HepG2 (cell line): Measurements from ENCODE around the gene GPR6. TPM values are rescaled to one million over a fixed set of nuclear protein-coding genes. Genes with fewer than 3 reads are reported as not detected.

Experiments
- ATAC-seq: fragments of 200-7000 bp; cut with Tn5 transposase; 3 replicates; pipeline ENCODE4 v1.9.1; 2020; ENCODE audit warnings: mild to moderate bottlenecking, moderate library complexity
- BruUV-seq: library from RNA; stranded (reverse); fragments of 400-500 nt; replicated peaks from 2 replicates; lab custom pipeline; 2021; lab: Mats Ljungman, UMichigan
- CTCF ChIA-PET: fragments of 300-600 bp; formaldehyde crosslinking; extraction: SDS; loops from one replicate; lab custom pipeline; 2021; ENCODE audit warnings: low total read pairs, inconsistent platforms, low intra/inter-chr PET ratio; lab: Yijun Ruan, JAX
- POLR2A ChIA-PET: fragments of 350-600 bp; sonication (Branson Sonifier 250); formaldehyde crosslinking; loops from one replicate; lab custom pipeline; 2020; ENCODE audit warnings: antibody characterized with exemption, inconsistent platforms; lab: Yijun Ruan, JAX
- DNase-seq: peaks from one replicate; pipeline ENCODE4 v3.0.0-alpha.2; 2015; ENCODE audit warnings: low spot score
- FAIRE-seq: peaks from 3 replicates; lab custom pipeline; 2011; peaks lifted over from hg19 to GRCh38; lab: Jason Lieb, UNC
- H2AFZ ChIP-seq: one replicate; pipeline ENCODE4 v1.6.1; 2011; ENCODE audit warnings: low read length, inconsistent platforms
- H3K27ac ChIP-seq: fragments of 300-600 bp; 3 replicates; pipeline ENCODE4 v1.8.0; 2011; ENCODE audit warnings: mixed run types, mild to moderate bottlenecking, mixed read lengths, low read length, inconsistent platforms; ENCODE audit not compliant: insufficient read depth; ENCODE audit errors: extremely low read length
- H3K27me3 ChIP-seq, 2 experiments: fragments of 200-600 bp in 1 of 2; 2 replicates in 1 of 2; 3 replicates in 1 of 2; pipeline versions ENCODE4 v1.6.0 to v1.8.0; 2011; ENCODE audit warnings: low read length in 2 of 2, mild to moderate bottlenecking in 2 of 2, moderate library complexity in 2 of 2, inconsistent platforms in 1 of 2; ENCODE audit not compliant: insufficient read depth in 2 of 2, control insufficient read depth in 1 of 2
- H3K36me3 ChIP-seq, 2 experiments: fragments of 200-600 bp in 1 of 2; replicated peaks in 1 of 2; 2 replicates in 1 of 2; 3 replicates in 1 of 2; pipeline versions ENCODE4 v1.5.1 to v1.8.0; 2011; ENCODE audit warnings: low read length in 2 of 2, inconsistent platforms in 1 of 2; ENCODE audit not compliant: insufficient read depth in 2 of 2, control insufficient read depth in 1 of 2
- H3K4me1 ChIP-seq: 2 replicates; pipeline ENCODE4 v1.5.1; 2012; ENCODE audit warnings: low read length, inconsistent platforms; ENCODE audit not compliant: insufficient read depth
- H3K4me2 ChIP-seq: 2 replicates; pipeline ENCODE4 v1.6.0; 2011; ENCODE audit warnings: low read depth, low read length, inconsistent platforms
- H3K4me3 ChIP-seq, 3 experiments: fragments of 200-600 bp in 1 of 3; sonication (generic), shearing (Covaris generic) in 1 of 3; replicated peaks in 1 of 3; 2 replicates each; pipeline ENCODE4 v1.5.1; 2011 to 2016; ENCODE audit warnings: low read length in 3 of 3, inconsistent platforms in 2 of 3, low read depth in 2 of 3, mild to moderate bottlenecking in 2 of 3, control low read depth in 1 of 3, mixed read lengths in 1 of 3; ENCODE audit not compliant: insufficient read depth in 1 of 3
- H3K79me2 ChIP-seq: one replicate; pipeline ENCODE4 v1.6.1; 2011; ENCODE audit warnings: low read length, inconsistent platforms; ENCODE audit not compliant: insufficient read depth
- H3K9ac ChIP-seq: 2 replicates; pipeline ENCODE4 v1.6.0; 2011; ENCODE audit warnings: mild to moderate bottlenecking, low read depth, low read length, inconsistent platforms; ENCODE audit not compliant: insufficient read depth
- H3K9me3 ChIP-seq: 2 replicates; pipeline ENCODE4 v1.5.1; 2012; ENCODE audit warnings: mild to moderate bottlenecking, low read length
- H4K20me1 ChIP-seq: 2 replicates; pipeline ENCODE4 v1.6.0; 2011; ENCODE audit warnings: inconsistent platforms, mild to moderate bottlenecking, low read length, moderate library complexity; ENCODE audit not compliant: insufficient read depth
- FOXK1 ChIP-seq: sonication (generic); formaldehyde crosslinking; IDR thresholded peaks from 2 replicates; pipeline ENCODE4 v1.4.0; 2020; ENCODE audit warnings: low read depth, missing genetic modification reagents, borderline replicate concordance
- FUBP1 ChIP-seq: sonication (generic); formaldehyde crosslinking; IDR thresholded peaks from 2 replicates; pipeline ENCODE4 v1.5.1; 2020; ENCODE audit warnings: missing genetic modification reagents, mild to moderate bottlenecking, borderline replicate concordance
- MED8 ChIP-seq: sonication (generic); formaldehyde crosslinking; IDR thresholded peaks from 2 replicates; pipeline ENCODE4 v1.8.1; 2023; ENCODE audit warnings: mild to moderate bottlenecking, missing genetic modification reagents; ENCODE audit not compliant: insufficient replicate concordance
- NR3C1 ChIP-seq: sonication (generic); formaldehyde crosslinking; IDR thresholded peaks from 2 replicates; pipeline ENCODE4 v1.4.0; 2020; ENCODE audit warnings: missing genetic modification reagents
- THAP8 ChIP-seq: sonication (generic); formaldehyde crosslinking; IDR thresholded peaks from 2 replicates; pipeline ENCODE4 v1.5.1; 2020; ENCODE audit warnings: missing genetic modification reagents, mild to moderate bottlenecking, borderline replicate concordance
- ZMYM3 ChIP-seq: sonication (generic); formaldehyde crosslinking; IDR thresholded peaks from 2 replicates; pipeline ENCODE4 v1.5.1; 2020; ENCODE audit warnings: mild to moderate bottlenecking, missing genetic modification reagents
- ZNF101 ChIP-seq: sonication (generic); formaldehyde crosslinking; IDR thresholded peaks from 2 replicates; pipeline ENCODE4 v1.4.0; 2020; ENCODE audit warnings: mild to moderate bottlenecking, low read depth, missing genetic modification reagents, borderline replicate concordance
- WGBS: methylation state at CpG from one replicate; pipeline ENCODE4 v1.1.6; 2017; ENCODE audit warnings: low lambda C conversion rate; 5-methylcytosine and 5-hydroxymethylcytosine counted together
- in situ Hi-C: cut with HindIII; loops from 2 replicates; pipeline ENCODE4 v1.10.0; 2017; ENCODE audit warnings: low pct_unique_long_range_greater_than_20kb; ENCODE audit not compliant: extremely low pct_ligation_motif_present
- intact Hi-C: fragments of 100-400 bp; cut with micrococcal nuclease; formaldehyde crosslinking; loops from one replicate; pipeline ENCODE4 v1.10.0; 2022; ENCODE audit not compliant: unreplicated experiment
- polyA plus RNA-seq, 8 experiments: library from polyadenylated mRNA; depleted of rRNA in 3 of 8; stranded (reverse) in 7 of 8; unstranded in 1 of 8; fragments of >200 nt; fragmentation: Illumina TruSeq in 4 of 8; extraction: Trizol in 4 of 8; gene quantifications; 2 replicates each; pipeline versions ENCODE4 v1.2.1 to v1.2.3, GENCODE V29; 2011 to 2016; ENCODE audit warnings: low read depth in 4 of 8, missing spikeins in 1 of 8, mixed read lengths in 1 of 8; ENCODE audit not compliant: insufficient read depth in 1 of 8
- total RNA-seq, 5 experiments: library from RNA; depleted of rRNA; stranded (reverse); fragments of >200 nt; fragmentation: Illumina TruSeq; extraction: Trizol; gene quantifications; 2 replicates each; pipeline ENCODE4 v1.2.3, GENCODE V29; 2016; ENCODE audit warnings: low read depth in 1 of 5

The GPR6 gene
- total and polyA plus RNA-seq, 2 of the 13 experiments (the other 11 are each of a cell fraction or from before 2014, with no cell fraction given): not detected

DNA sequence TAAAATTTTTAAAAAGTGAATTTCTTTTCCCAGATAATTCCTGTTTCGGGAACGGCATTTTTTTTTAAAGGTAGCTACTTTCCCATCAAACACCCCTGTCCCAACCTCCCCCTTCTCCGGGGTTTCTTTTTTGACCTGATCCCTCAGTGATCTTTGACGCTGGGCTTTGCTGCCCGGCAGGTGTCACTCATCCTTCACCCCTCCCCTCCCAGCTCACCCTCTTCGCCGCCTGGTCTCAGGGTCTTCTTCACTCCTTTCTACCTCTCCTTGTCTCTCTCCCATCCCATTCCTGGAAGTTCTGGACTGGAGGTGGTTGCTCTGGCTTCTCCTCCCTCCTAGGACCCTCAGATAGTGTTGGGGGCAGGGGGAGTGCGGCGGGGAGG lies 329 bp upstream of the GPR6 start:
- no peak overlapping the region for H2AFZ ChIP-seq
- BruUV-seq: no TSS peak
- in situ Hi-C loops (no loop called here), intact Hi-C loops (no loop called here)
- CTCF ChIA-PET: no interaction called here
- no peak overlapping the region for H3K9ac ChIP-seq
- H3K27ac ChIP-seq: no peak overlapping the region
- H3K36me3 ChIP-seq: no peaks in the 10 kb centered on the region
- no peaks in the 10 kb centered on the region for H3K4me1 ChIP-seq
- no peaks in the 10 kb centered on the region for H3K9me3 ChIP-seq
- no peak overlapping the region for H3K4me2 ChIP-seq
- POLR2A ChIA-PET: no interaction called here
- no peak for FAIRE-seq
- H3K4me3 ChIP-seq: no peak overlapping the region
- H3K27me3 ChIP-seq: no peaks in the 10 kb centered on the region; a peak in 1 of 5 replicates
- no peak for TF ChIP-seq ZMYM3
- no peak for TF ChIP-seq FOXK1 (CRISPR knock-in tag)
- no peak for TF ChIP-seq ZNF101 (CRISPR knock-in tag)
- no peak for TF ChIP-seq THAP8 (CRISPR knock-in tag)
- TF ChIP-seq NR3C1: no peak
- TF ChIP-seq FUBP1 (CRISPR knock-in tag): no peak
- no peak for TF ChIP-seq MED8 (CRISPR knock-in tag)
- TF ChIP-seq, all 625 proteins: peak for 0
- H4K20me1 ChIP-seq: no peaks in the 10 kb centered on the region
- DNase-seq (no peak), ATAC-seq (no peak)
- WGBS: 24% methylated on average over 9 of the region's 9 CpGs
- H3K79me2 ChIP-seq: no peaks in the 10 kb centered on the region
